H1 (cell line): Measurements from ENCODE around the gene LUC7L3. TPM values are rescaled to one million over a fixed set of nuclear protein-coding genes. Genes with fewer than 3 reads are reported as not detected.

Experiments
- CTCF ChIA-PET: fragments of 300-600 bp; sonication (Branson Sonifier 250); formaldehyde crosslinking; loops from one replicate; lab custom pipeline; 2021; ENCODE audit not compliant: partially characterized antibody; lab: Charles Lee
- POLR2A ChIA-PET: fragments of 300-600 bp; sonication (Branson Sonifier 250); formaldehyde crosslinking; loops from one replicate; lab custom pipeline; 2021; ENCODE audit warnings: inconsistent platforms; ENCODE audit not compliant: partially characterized antibody; lab: Charles Lee
- DNase-seq, 2 experiments: peaks; one replicate each; pipeline versions ENCODE4 v3.0.0 to v3.0.0-alpha.2; 2010 to 2022; ENCODE audit warnings: low spot score in 2 of 2, low read depth in 1 of 2, mixed read lengths in 1 of 2
- FAIRE-seq: peaks from 2 replicates; lab custom pipeline; 2011; peaks lifted over from hg19 to GRCh38; lab: Jason Lieb, UNC
- H2AFZ ChIP-seq: 2 replicates; pipeline ENCODE4 v1.8.1; 2012; ENCODE audit warnings: low read length, inconsistent platforms
- H2AK5ac ChIP-seq: 2 replicates; pipeline ENCODE4 v1.6.1; 2013; ENCODE audit warnings: low read depth, low read length
- H2BK120ac ChIP-seq: replicated peaks from 2 replicates; pipeline ENCODE3; 2013; ENCODE audit warnings: low read depth, low read length, inconsistent platforms
- H2BK12ac ChIP-seq: 2 replicates; pipeline ENCODE4 v1.6.1; 2013; ENCODE audit warnings: low read depth, low read length
- H2BK15ac ChIP-seq: 2 replicates; pipeline ENCODE4 v1.6.1; 2013; ENCODE audit warnings: low read length
- H2BK20ac ChIP-seq: 2 replicates; pipeline ENCODE4 v1.6.1; 2013; ENCODE audit warnings: low read length
- H2BK5ac ChIP-seq: 2 replicates; pipeline ENCODE4 v1.6.1; 2013; ENCODE audit warnings: low read depth, low read length
- H3K14ac ChIP-seq: 2 replicates; pipeline ENCODE4 v1.6.1; 2013; ENCODE audit warnings: inconsistent platforms; ENCODE audit not compliant: insufficient read length
- H3K18ac ChIP-seq: 2 replicates; pipeline ENCODE4 v1.6.1; 2013; ENCODE audit warnings: low read length; ENCODE audit errors: extremely low read depth
- H3K23ac ChIP-seq: 2 replicates; pipeline ENCODE4 v1.6.1; 2013; ENCODE audit warnings: inconsistent platforms; ENCODE audit not compliant: insufficient read length
- H3K23me2 ChIP-seq: 2 replicates; pipeline ENCODE4 v1.6.1; 2013; ENCODE audit warnings: low read depth, low read length
- H3K27ac ChIP-seq: 2 replicates; pipeline ENCODE4 v1.6.1; 2011; ENCODE audit warnings: low read depth, low read length, inconsistent platforms
- H3K27me3 ChIP-seq, 4 experiments: replicated peaks in 1 of 4; 1 replicate in 1 of 4; 2 replicates in 3 of 4; pipeline versions ENCODE4 v1.6.1 to v1.8.1; 2011 to 2013; ENCODE audit warnings: low read length in 3 of 4, mild to moderate bottlenecking in 3 of 4, inconsistent platforms in 2 of 4, mixed read lengths in 2 of 4, moderate library complexity in 1 of 4; ENCODE audit not compliant: control insufficient read depth in 3 of 4, insufficient read depth in 3 of 4; ENCODE audit errors: extremely low read depth in 1 of 4
- H3K36me3 ChIP-seq, 4 experiments: 2 replicates each; pipeline versions ENCODE4 v1.6.1 to v1.8.1; 2011 to 2013; ENCODE audit warnings: mild to moderate bottlenecking in 4 of 4, low read length in 3 of 4, moderate library complexity in 2 of 4, control low read depth in 1 of 4, inconsistent platforms in 1 of 4; ENCODE audit not compliant: insufficient read depth in 4 of 4, control insufficient read depth in 2 of 4
- H3K4ac ChIP-seq: replicated peaks from 2 replicates; pipeline ENCODE3; 2013; ENCODE audit warnings: low read length, low read depth, mixed read lengths, inconsistent platforms; ENCODE audit not compliant: insufficient read length
- H3K4me1 ChIP-seq, 4 experiments: replicated peaks in 1 of 4; 1 replicate in 1 of 4; 2 replicates in 3 of 4; pipeline versions ENCODE4 v1.6.1 to v1.8.1; 2011 to 2013; ENCODE audit warnings: low read length in 3 of 4, inconsistent platforms in 2 of 4, mixed read lengths in 1 of 4; ENCODE audit not compliant: insufficient read depth in 4 of 4, control insufficient read depth in 3 of 4
- H3K4me2 ChIP-seq, 2 experiments: 2 replicates each; pipeline versions ENCODE4 v1.6.1 to v1.8.1; 2011 to 2013; ENCODE audit warnings: low read depth in 2 of 2, low read length in 2 of 2, control low read depth in 1 of 2, inconsistent platforms in 1 of 2, mild to moderate bottlenecking in 1 of 2; ENCODE audit not compliant: insufficient read depth in 1 of 2
- H3K4me3 ChIP-seq, 4 experiments: fragments of 200-600, 300-600 bp in 1 of 4; sonication (generic), shearing (Covaris generic), sonication (Bioruptor Twin) in 1 of 4; 2 replicates each; pipeline versions ENCODE4 v1.5.1 to v1.8.1; 2011 to 2016; ENCODE audit warnings: low read length in 4 of 4, low read depth in 3 of 4, control low read depth in 2 of 4, inconsistent platforms in 2 of 4, mild to moderate bottlenecking in 2 of 4, mixed read lengths in 1 of 4, moderate library complexity in 1 of 4; ENCODE audit not compliant: insufficient read depth in 2 of 4; ENCODE audit errors: extremely low read depth in 1 of 4
- H3K56ac ChIP-seq: replicated peaks from 2 replicates; pipeline ENCODE3; 2013; ENCODE audit warnings: low read depth, mild to moderate bottlenecking, mixed read lengths, low read length, inconsistent platforms; ENCODE audit not compliant: insufficient read length
- H3K79me1 ChIP-seq: 2 replicates; pipeline ENCODE4 v1.6.1; 2013; ENCODE audit warnings: low read depth, low read length, control low read depth
- H3K79me2 ChIP-seq, 2 experiments: 2 replicates each; pipeline versions ENCODE4 v1.6.1 to v1.8.1; 2012 to 2013; ENCODE audit warnings: low read length in 2 of 2, mild to moderate bottlenecking in 2 of 2, inconsistent platforms in 1 of 2; ENCODE audit not compliant: insufficient read depth in 2 of 2, control insufficient read depth in 1 of 2
- H3K9ac ChIP-seq, 4 experiments: replicated peaks in 1 of 4; 1 replicate in 1 of 4; 2 replicates in 3 of 4; pipeline versions ENCODE4 v1.6.1 to v1.8.1; 2011 to 2013; ENCODE audit warnings: low read depth in 3 of 4, low read length in 3 of 4, control low read depth in 2 of 4, mild to moderate bottlenecking in 2 of 4, moderate library complexity in 2 of 4, inconsistent platforms in 1 of 4; ENCODE audit errors: extremely low read depth in 1 of 4
- H3K9me3 ChIP-seq, 2 experiments: 2 replicates each; pipeline versions ENCODE4 v1.6.1 to v1.8.1; 2012 to 2013; ENCODE audit warnings: mild to moderate bottlenecking in 2 of 2, moderate library complexity in 2 of 2, control low read depth in 1 of 2, inconsistent platforms in 1 of 2, low read depth in 1 of 2, low read length in 1 of 2, mixed read lengths in 1 of 2; ENCODE audit not compliant: insufficient read depth in 2 of 2
- H4K20me1 ChIP-seq, 2 experiments: replicated peaks in 1 of 2; 2 replicates each; pipeline versions ENCODE3 to v1.8.1; 2011 to 2013; ENCODE audit warnings: inconsistent platforms in 2 of 2, low read length in 2 of 2, mild to moderate bottlenecking in 1 of 2; ENCODE audit not compliant: insufficient read depth in 2 of 2, control insufficient read depth in 1 of 2
- H4K5ac ChIP-seq: 2 replicates; pipeline ENCODE4 v1.6.1; 2013; ENCODE audit warnings: low read length, low read depth, mixed read lengths, inconsistent platforms; ENCODE audit not compliant: insufficient read length
- H4K8ac ChIP-seq: 2 replicates; pipeline ENCODE4 v1.8.0; 2013; ENCODE audit warnings: mild to moderate bottlenecking, moderate library complexity, low read length, inconsistent platforms; ENCODE audit not compliant: insufficient read depth; ENCODE audit errors: extremely low read depth
- H4K91ac ChIP-seq: replicated peaks from 2 replicates; pipeline ENCODE3; 2013; ENCODE audit warnings: low read length, mixed read lengths, inconsistent platforms; ENCODE audit not compliant: insufficient read length
- BACH1 ChIP-seq: IDR thresholded peaks from 2 replicates; pipeline ENCODE4 v1.6.1; 2012; ENCODE audit warnings: low read length, improper control_type of control experiment
- HDAC2 ChIP-seq, 2 experiments: fragments of 300-600 bp in 1 of 2; sonication (generic) in 1 of 2; IDR thresholded peaks; 2 replicates each; pipeline ENCODE4 v1.6.1; 2011 to 2012; ENCODE audit warnings: low read depth in 2 of 2, low read length in 2 of 2, mild to moderate bottlenecking in 2 of 2, moderate library complexity in 2 of 2, borderline replicate concordance in 1 of 2, inconsistent platforms in 1 of 2
- JUN ChIP-seq: IDR thresholded peaks from 2 replicates; pipeline ENCODE4 v1.6.1; 2011; ENCODE audit warnings: low read depth, mild to moderate bottlenecking, improper control_type of control experiment, low read length
- POLR2A ChIP-seq, 2 experiments: IDR thresholded peaks; 1 replicate in 1 of 2; 2 replicates in 1 of 2; pipeline ENCODE4 v1.6.1; 2011; ENCODE audit warnings: low read depth in 2 of 2, low read length in 2 of 2, mild to moderate bottlenecking in 2 of 2; ENCODE audit errors: control extremely low read depth in 1 of 2
- POLR2AphosphoS5 ChIP-seq: IDR thresholded peaks from 2 replicates; pipeline ENCODE4 v1.6.1; 2011; ENCODE audit warnings: low read depth, low read length
- RAD21 ChIP-seq, 2 experiments: IDR thresholded peaks in 1 of 2; conservative IDR thresholded peaks in 1 of 2; 2 replicates each; pipeline ENCODE4 v1.6.1; 2011; ENCODE audit warnings: low read depth in 2 of 2, low read length in 2 of 2, improper control_type of control experiment in 1 of 2, inconsistent platforms in 1 of 2, mild to moderate bottlenecking in 1 of 2, moderate library complexity in 1 of 2
- RFX5 ChIP-seq: IDR thresholded peaks from 2 replicates; pipeline ENCODE4 v1.6.1; 2011; ENCODE audit warnings: low read depth, low read length, improper control_type of control experiment, borderline replicate concordance
- SAP30 ChIP-seq: fragments of 300-600 bp; sonication (generic); IDR thresholded peaks from 2 replicates; pipeline ENCODE4 v1.7.1; 2012; ENCODE audit warnings: low read length, moderate library complexity, mild to moderate bottlenecking, inconsistent platforms; ENCODE audit not compliant: insufficient read depth, insufficient replicate concordance
- SIRT6 ChIP-seq: IDR thresholded peaks from one replicate; pipeline ENCODE4 v1.7.1; 2012; ENCODE audit warnings: low read length, inconsistent platforms
- SRF ChIP-seq: IDR thresholded peaks from 2 replicates; pipeline ENCODE4 v1.6.1; 2011; ENCODE audit warnings: mild to moderate bottlenecking, low read depth, low read length, moderate library complexity
- SUZ12 ChIP-seq: fragments of 200-600 bp; sonication (generic); IDR thresholded peaks from 2 replicates; pipeline ENCODE4 v1.6.1; 2012; ENCODE audit warnings: mild to moderate bottlenecking, inconsistent platforms, low read length, moderate library complexity, mixed read lengths
- TAF1 ChIP-seq: IDR thresholded peaks from 2 replicates; pipeline ENCODE4 v1.6.1; 2011; ENCODE audit warnings: mild to moderate bottlenecking, low read depth, low read length
- ZNF274 ChIP-seq: IDR thresholded peaks from 2 replicates; pipeline ENCODE4 v1.7.0; 2012; ENCODE audit warnings: low read length, borderline replicate concordance; ENCODE audit errors: extremely low read depth
- WGBS, 2 experiments: shearing (Covaris generic) in 1 of 2; methylation state at CpG; one replicate each; pipeline versions ENCODE4 v1.1.6 to v1.1.7; 2013 to 2015; ENCODE audit warnings: low lambda C conversion rate in 2 of 2, mixed read lengths in 2 of 2, inconsistent platforms in 1 of 2, low coverage in 1 of 2, missing lambda C conversion rate in 1 of 2; ENCODE audit not compliant: insufficient replicate concordance in 2 of 2, insufficient coverage in 1 of 2, insufficient read length in 1 of 2; ENCODE audit errors: extremely low coverage in 1 of 2, missing lambda C conversion rate in 1 of 2; 5-methylcytosine and 5-hydroxymethylcytosine counted together
- polyA plus RNA-seq, 7 experiments: library from polyadenylated mRNA; depleted of rRNA in 3 of 7; stranded (reverse) in 5 of 7; unstranded in 2 of 7; fragments of >200 nt in 5 of 7; fragments of 200-250 nt in 2 of 7; gene quantifications; 1 replicate in 5 of 7; 2 replicates in 1 of 7; 4 replicates in 1 of 7; pipeline versions ENCODE4 v1.2.1 to v1.2.3, GENCODE V29; 2011 to 2013; ENCODE audit warnings: missing spikeins in 2 of 7, mixed read lengths in 2 of 7
- total RNA-seq: library from RNA; stranded (reverse); fragmentation: NEBNext Ultra II Directional; extraction: Animal tissue kit (Norgen Biotek cat#: 25700); gene quantifications from 2 replicates; pipeline ENCODE4 v1.2.1, GENCODE V29; 2021

The LUC7L3 gene
- total and polyA plus RNA-seq, 2 of the 8 experiments (the other 6 are each of a cell fraction or from before 2014, with no cell fraction given), result 102 to 126 TPM

DNA sequence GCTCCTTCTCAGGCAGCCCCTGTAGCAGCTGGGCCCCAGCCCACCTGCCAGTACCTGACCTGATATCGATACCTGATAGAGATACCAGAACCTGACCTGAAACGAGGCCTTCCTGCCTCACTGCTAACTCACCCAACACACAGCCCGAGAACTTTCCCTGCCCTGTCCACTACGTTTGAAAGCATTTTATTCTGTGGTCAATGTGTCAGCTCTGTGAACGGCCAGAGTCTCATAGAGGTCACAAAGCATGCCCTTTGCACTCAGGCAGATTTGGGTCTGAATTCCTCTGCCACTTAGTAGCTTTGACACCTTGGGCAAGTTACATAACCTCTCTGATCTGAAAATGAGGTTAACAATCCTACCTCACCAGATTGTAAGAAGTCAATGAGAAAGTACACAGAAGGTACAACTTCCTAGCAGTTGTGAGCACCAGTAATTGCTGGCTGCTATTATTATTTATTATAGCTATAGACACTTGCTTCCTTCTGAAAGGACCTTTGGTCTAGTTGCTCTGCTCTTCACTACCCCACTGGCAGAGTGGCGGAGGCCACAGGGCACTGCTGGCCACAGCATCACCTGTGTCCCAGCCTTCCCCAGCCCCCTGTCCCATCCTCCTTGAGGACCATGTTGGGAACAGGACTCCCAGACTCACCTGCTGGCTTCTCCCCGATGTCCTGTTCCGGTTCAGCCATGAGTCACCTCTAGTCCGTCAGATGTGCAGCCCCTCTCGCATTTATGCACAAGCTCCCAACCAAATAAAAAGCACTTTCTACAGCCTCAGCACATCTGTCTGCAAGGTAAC is 47.0 kb downstream of the LUC7L3 start:
- H4K8ac ChIP-seq, result no peak overlapping the region
- H2BK20ac ChIP-seq, result no peak overlapping the region
- no peaks in the 10 kb centered on the region for H4K20me1 ChIP-seq
- no peak overlapping the region for H2AFZ ChIP-seq
- no peak overlapping the region for H4K5ac ChIP-seq
- no peak overlapping the region for H2BK120ac ChIP-seq
- CTCF ChIA-PET, result interaction anchor here (0.6 to 2.9 kb wide), 6 partner anchors 17 to 97 kb away, joined by 3 to 15 read pairs (median 3); no protein-coding TSS in a partner anchor
- no peaks in the 10 kb centered on the region for H3K36me3 ChIP-seq
- no peak overlapping the region for H4K91ac ChIP-seq
- no peak overlapping the region for H2AK5ac ChIP-seq
- WGBS, 2 experiments, result 87% methylated on average over 10 of the region's 10 CpGs; no CpG with 5 or more reads in 1 of the 2 experiments
- H3K4me3 ChIP-seq, result no peak overlapping the region
- H3K23me2 ChIP-seq, result no peaks in the 10 kb centered on the region
- no peaks in the 10 kb centered on the region for H3K9me3 ChIP-seq
- H3K23ac ChIP-seq, result no peak overlapping the region
- H3K56ac ChIP-seq, result no peak overlapping the region
- no peaks in the 10 kb centered on the region for H3K27me3 ChIP-seq
- DNase-seq, result peak in 1 of 2 experiments; percentile 26
- no peak overlapping the region for H3K27ac ChIP-seq
- no peaks in the 10 kb centered on the region for H3K79me1 ChIP-seq
- no peak overlapping the region for H3K9ac ChIP-seq
- H3K4ac ChIP-seq, result no peak overlapping the region
- no peak for FAIRE-seq
- H3K4me2 ChIP-seq, result no peak overlapping the region
- H3K14ac ChIP-seq, result no peak overlapping the region
- H3K4me1 ChIP-seq, result no peaks in the 10 kb centered on the region
- H3K18ac ChIP-seq, result no peak overlapping the region
- H2BK5ac ChIP-seq, result no peak overlapping the region
- 0 out of 2 replicates have a peak overlapping the region, but pooled peaks have one; percentile 17 for H2BK12ac ChIP-seq
- POLR2A ChIA-PET, result interaction anchor here (1.2 kb wide), 1 partner anchor 86 kb away, joined by 5 read pairs; no protein-coding TSS in a partner anchor
- H3K79me2 ChIP-seq, result no peaks in the 10 kb centered on the region
- peak overlapping the region; percentile 88; the same call in 1 of the 2 replicates for H2BK15ac ChIP-seq
- TF ChIP-seq RAD21 (IDR thresholded peaks at IDR 0.05 in 1 of 2, conservative IDR thresholded peaks at IDR 0.05 in 1 of 2; ENCODE audit: low read depth in 2 of 2, low read length in 2 of 2) (no peak), ZNF274 (no peak), TAF1 (no peak), BACH1 (no peak), SRF (no peak), RFX5 (no peak), POLR2AphosphoS5 (no peak), SAP30 (no peak), SUZ12 (no peak), POLR2A (IDR thresholded peaks at IDR 0.05; ENCODE audit: control extremely low read depth in 1 of 2, low read depth in 2 of 2, low read length in 2 of 2) (no peak), HDAC2 (IDR thresholded peaks at IDR 0.05; ENCODE audit: borderline replicate concordance in 1 of 2, low read depth in 2 of 2, low read length in 2 of 2) (no peak), SIRT6 (no peak), JUN (no peak)
